Measurements from ENCODE around the gene BEND6.

The BEND6 gene

GRCh38 chr6:57072108-57072507, 117.2 kb downstream of the BEND6 start:
- no peak for DNase-seq
- intact Hi-C loops (cut with DNase I): no loop called here

GRCh38 chr6:57074383-57074782, 119.5 kb downstream of the BEND6 start:
- intact Hi-C loops (cut with DNase I): no loop called here
- no peak for DNase-seq

GRCh38 chr6:57075092-57075491, 120.2 kb downstream of the BEND6 start:
- DNase-seq: no peak
- intact Hi-C loops (cut with DNase I): no loop called here

Measured in posterior cingulate gyrus (tissue), 11 donors.